ENCODE measurements around the gene SIRPB1. TPM values are rescaled to one million over a fixed set of nuclear protein-coding genes. Genes with fewer than 3 reads are reported as not detected.

SIRPB1 gene
- total RNA-seq, 1 experiment from 2014 or later = not detected

- H3K27ac Mint-ChIP-seq = no peak overlapping the region
- CTCF ChIA-PET = interaction anchor here (1.2 kb wide), 1 partner anchor 121 kb away, joined by 4 read pairs; no protein-coding TSS in a partner anchor
- H3K4me1 Mint-ChIP-seq = peaks cover 19% of the 10 kb centered on the region
- no peaks in the 10 kb centered on the region for H3K9me3 Mint-ChIP-seq
- no peaks in the 10 kb centered on the region for H3K36me3 Mint-ChIP-seq
- POLR2A ChIA-PET = no interaction called here
- no peak overlapping the region for H3K4me3 Mint-ChIP-seq
- TF ChIP-seq ERG (CRISPR knock-in tag; IDR thresholded peaks at IDR 0.05) (no peak), TCF7 (CRISPR knock-in tag; IDR thresholded peaks at IDR 0.05; ENCODE audit: low read depth) (no peak), ZBTB43 (CRISPR knock-in tag; IDR thresholded peaks at IDR 0.05) (no peak), ZNF532 (CRISPR knock-in tag; IDR thresholded peaks at IDR 0.05; ENCODE audit: borderline replicate concordance) (no peak), PRRX2 (CRISPR knock-in tag; IDR thresholded peaks at IDR 0.05) (no peak), ZNF416 (CRISPR knock-in tag; IDR thresholded peaks at IDR 0.05) (no peak), HMGA2 (CRISPR knock-in tag; IDR thresholded peaks at IDR 0.05) (no peak), ZNF425 (CRISPR knock-in tag; conservative IDR thresholded peaks at IDR 0.05) (no peak), ZNF317 (CRISPR knock-in tag; IDR thresholded peaks at IDR 0.05; ENCODE audit: borderline replicate concordance, low read depth) (no peak), TEAD4 (CRISPR knock-in tag; IDR thresholded peaks at IDR 0.05) (no peak), ATF2 (CRISPR knock-in tag; IDR thresholded peaks at IDR 0.05; ENCODE audit: borderline replicate concordance, low read depth) (no peak), FOXP4 (CRISPR knock-in tag; IDR thresholded peaks at IDR 0.05) (no peak), JUN (CRISPR knock-in tag; IDR thresholded peaks at IDR 0.05) (no peak)
- ATAC-seq = no peak
- DNase-seq (ENCODE audit: low spot score) = no peak
- H3K27me3 Mint-ChIP-seq (ENCODE audit: low read depth) = peaks cover 8% of the 10 kb centered on the region; the same call in 1 of the 2 replicates
Observed at GRCh38 chr20:1625083-1625690, 5.4 kb upstream of the SIRPB1 start.

All from WTC11 (cell line).